HepG2 (cell line): ENCODE results near the gene CCR8. TPM values are rescaled to one million over a fixed set of nuclear protein-coding genes. Genes with fewer than 3 reads are reported as not detected.

ENCODE experiments used
- HDAC2 ChIP-seq: sonication (generic); formaldehyde crosslinking; IDR thresholded peaks from 2 replicates; pipeline ENCODE4 v1.4.0; 2020; ENCODE audit warnings: missing genetic modification reagents
- HHEX ChIP-seq: IDR thresholded peaks from 2 replicates; pipeline ENCODE4 v1.6.1; 2016; ENCODE audit warnings: control low read depth
- HOXA3 ChIP-seq: sonication (generic); formaldehyde crosslinking; IDR thresholded peaks from 2 replicates; pipeline ENCODE4 v1.5.0; 2020; ENCODE audit warnings: missing genetic modification reagents
- LCORL ChIP-seq, 2 experiments: fragments of 450-650 bp in 1 of 2; sonication (generic) in 1 of 2; formaldehyde crosslinking in 1 of 2; IDR thresholded peaks; 2 replicates each; pipeline versions ENCODE4 v1.5.0 to v1.6.1; 2017 to 2020; ENCODE audit warnings: antibody characterized with exemption in 1 of 2, missing genetic modification reagents in 1 of 2
- MAF1 ChIP-seq: sonication (generic); formaldehyde crosslinking; IDR thresholded peaks from 2 replicates; pipeline ENCODE4 v1.5.0; 2020; ENCODE audit warnings: missing genetic modification reagents, borderline replicate concordance
- NFE2L2 ChIP-seq: fragments of 150-350 bp; IDR thresholded peaks from 2 replicates; pipeline ENCODE4 v1.6.1; 2014; ENCODE audit warnings: low read length
- NKX3-1 ChIP-seq: sonication (generic); formaldehyde crosslinking; IDR thresholded peaks from 2 replicates; pipeline ENCODE4 v1.5.0; 2020; ENCODE audit warnings: missing genetic modification reagents
- PAXIP1 ChIP-seq: sonication (generic); formaldehyde crosslinking; conservative IDR thresholded peaks from 2 replicates; pipeline ENCODE4 v1.4.0; 2020; ENCODE audit warnings: mild to moderate bottlenecking, missing genetic modification reagents, moderate library complexity
- PHF20 ChIP-seq: sonication (generic); formaldehyde crosslinking; IDR thresholded peaks from 2 replicates; pipeline ENCODE4 v1.5.0; 2020; ENCODE audit warnings: mild to moderate bottlenecking, missing genetic modification reagents
- PHF21A ChIP-seq: sonication (generic); formaldehyde crosslinking; IDR thresholded peaks from 2 replicates; pipeline ENCODE4 v1.5.0; 2020; ENCODE audit warnings: mild to moderate bottlenecking, missing genetic modification reagents
- SIX4 ChIP-seq: sonication (generic); formaldehyde crosslinking; IDR thresholded peaks from 2 replicates; pipeline ENCODE4 v1.4.0; 2020; ENCODE audit warnings: missing genetic modification reagents
- SP5 ChIP-seq: IDR thresholded peaks from 2 replicates; pipeline ENCODE4 v1.6.1; 2016; ENCODE audit warnings: low read depth, borderline replicate concordance
- TBL1XR1 ChIP-seq: fragments of 150-350 bp; IDR thresholded peaks from 2 replicates; pipeline ENCODE4 v1.6.1; 2014; ENCODE audit warnings: borderline replicate concordance, low read length; ENCODE audit not compliant: partially characterized antibody
- TFDP1 ChIP-seq: IDR thresholded peaks from 2 replicates; pipeline ENCODE4 v1.6.1; 2016; ENCODE audit warnings: missing compliant biosample characterization, missing genetic modification reagents, borderline replicate concordance
- TFE3 ChIP-seq: IDR thresholded peaks from 2 replicates; pipeline ENCODE4 v1.6.1; 2016
- ZMYM2 ChIP-seq: sonication (generic); formaldehyde crosslinking; IDR thresholded peaks from 2 replicates; pipeline ENCODE4 v1.8.0; 2022; ENCODE audit warnings: mild to moderate bottlenecking, missing genetic modification reagents
- ZNF335 ChIP-seq: sonication (generic); formaldehyde crosslinking; IDR thresholded peaks from 2 replicates; pipeline ENCODE4 v1.4.0; 2020; ENCODE audit warnings: missing genetic modification reagents
- ZNF513 ChIP-seq: sonication (generic); formaldehyde crosslinking; conservative IDR thresholded peaks from 2 replicates; pipeline ENCODE4 v1.5.0; 2020; ENCODE audit warnings: missing genetic modification reagents
- ZNF574 ChIP-seq: sonication (generic); formaldehyde crosslinking; IDR thresholded peaks from 2 replicates; pipeline ENCODE4 v1.4.0; 2020; ENCODE audit warnings: missing genetic modification reagents
- ZSCAN25 ChIP-seq: sonication (generic); formaldehyde crosslinking; IDR thresholded peaks from 2 replicates; pipeline ENCODE4 v1.8.0; 2022; ENCODE audit warnings: mild to moderate bottlenecking, missing genetic modification reagents
- polyA plus RNA-seq, 8 experiments: library from polyadenylated mRNA; depleted of rRNA in 3 of 8; stranded (reverse) in 7 of 8; unstranded in 1 of 8; fragments of >200 nt; fragmentation: Illumina TruSeq in 4 of 8; extraction: Trizol in 4 of 8; gene quantifications; 2 replicates each; pipeline versions ENCODE4 v1.2.1 to v1.2.3, GENCODE V29; 2011 to 2016; ENCODE audit warnings: low read depth in 4 of 8, missing spikeins in 1 of 8, mixed read lengths in 1 of 8; ENCODE audit not compliant: insufficient read depth in 1 of 8
- total RNA-seq, 5 experiments: library from RNA; depleted of rRNA; stranded (reverse); fragments of >200 nt; fragmentation: Illumina TruSeq; extraction: Trizol; gene quantifications; 2 replicates each; pipeline ENCODE4 v1.2.3, GENCODE V29; 2016; ENCODE audit warnings: low read depth in 1 of 5

The CCR8 gene
- total and polyA plus RNA-seq, 2 of the 13 experiments (the other 11 are each of a cell fraction or from before 2014, with no cell fraction given) = not detected

- TF ChIP-seq ZNF513 (CRISPR knock-in tag) (no peak), MAF1 (CRISPR knock-in tag) (no peak), ZSCAN25 (CRISPR knock-in tag) (0 out of 2 replicates have a peak, but pooled peaks have one; percentile 19), PAXIP1 (CRISPR knock-in tag) (peak; percentile 94), HOXA3 (peak; percentile 84; the same call in 1 of the 2 replicates), HHEX (CRISPR knock-in tag) (peak; percentile 69; the same call in 1 of the 2 replicates), ZMYM2 (peak; percentile 95), SP5 (peak; percentile 48; the same call in 1 of the 2 replicates), NKX3-1 (peak; percentile 44; the same call in 1 of the 2 replicates), PHF21A (CRISPR knock-in tag) (peak; percentile 76), TBL1XR1 (peak; percentile 42), HDAC2 (CRISPR knock-in tag) (peak; percentile 92), ZNF335 (no peak), SIX4 (CRISPR knock-in tag) (no peak), ZNF574 (CRISPR knock-in tag) (peak; percentile 57; the same call in 1 of the 2 replicates), LCORL (IDR thresholded peaks at IDR 0.05) (peak; percentile 98), LCORL (CRISPR knock-in tag; IDR thresholded peaks at IDR 0.05) (peak; percentile 90), PHF20 (CRISPR knock-in tag) (no peak), TFDP1 (CRISPR knock-in tag) (0 out of 2 replicates have a peak, but pooled peaks have one; percentile 16), TFE3 (CRISPR knock-in tag) (peak; percentile 92), NFE2L2 (no peak)
These were observed 11.8 kb upstream of the CCR8 start (continued) for GRCh38 chr3:39317571-39318169.
